Right atrium auricular region (tissue), 2 donors: Measurements from ENCODE around the gene RPTOR. TPM values are rescaled to one million over a fixed set of nuclear protein-coding genes. Genes with fewer than 3 reads are reported as not detected.
A peak's percentile ranks its signal among the peaks of the same experiment; 100 is the strongest.

ENCODE experiments used
- DNase-seq: peaks from one replicate; pipeline ENCODE4 v3.0.0-alpha.2; 2019; ENCODE audit warnings: low spot score
- H3K27ac ChIP-seq, 2 donors: fragments of 200-600 bp; sonication (generic); 1 replicate in 1 of 2; 2 replicates in 1 of 2; pipeline ENCODE4 v1.5.1; 2016 to 2019
- H3K27me3 ChIP-seq, 2 donors: fragments of 200-600 bp; sonication (generic); one replicate each; pipeline versions ENCODE4 v1.5.1 to v1.6.0; 2017 to 2019
- H3K36me3 ChIP-seq: fragments of 200-600 bp; sonication (generic); one replicate; pipeline ENCODE4 v1.5.1; 2016
- H3K4me1 ChIP-seq, 2 donors: fragments of 200-600 bp; sonication (generic); one replicate each; pipeline versions ENCODE4 v1.5.1 to v1.6.0; 2017 to 2019
- H3K4me3 ChIP-seq, 2 donors: fragments of 200-600 bp; sonication (generic); 1 replicate in 1 of 2; 2 replicates in 1 of 2; pipeline ENCODE4 v1.5.1; 2017 to 2019; ENCODE audit warnings: mild to moderate bottlenecking in 1 of 2, moderate library complexity in 1 of 2
- H3K9me3 ChIP-seq, 2 donors: fragments of 200-600 bp; sonication (generic); one replicate each; pipeline ENCODE4 v1.5.1; 2019
- total RNA-seq, 2 donors: library from RNA; depleted of rRNA; stranded (reverse); fragments of >200 nt; gene quantifications; one replicate each; pipeline ENCODE4 v1.1.0, GENCODE V29; 2016
- TF ChIP-seq, protein P1 (sequence below), 2 donors: fragments of 200-600 bp; sonication (generic); IDR thresholded peaks; one replicate each; pipeline ENCODE4 v1.5.1; 2019; ENCODE audit warnings: antibody characterized with exemption in 2 of 2

RPTOR gene
- total RNA-seq, 2 donors from 2014 or later = 19.9 to 22.6 TPM

DNA sequence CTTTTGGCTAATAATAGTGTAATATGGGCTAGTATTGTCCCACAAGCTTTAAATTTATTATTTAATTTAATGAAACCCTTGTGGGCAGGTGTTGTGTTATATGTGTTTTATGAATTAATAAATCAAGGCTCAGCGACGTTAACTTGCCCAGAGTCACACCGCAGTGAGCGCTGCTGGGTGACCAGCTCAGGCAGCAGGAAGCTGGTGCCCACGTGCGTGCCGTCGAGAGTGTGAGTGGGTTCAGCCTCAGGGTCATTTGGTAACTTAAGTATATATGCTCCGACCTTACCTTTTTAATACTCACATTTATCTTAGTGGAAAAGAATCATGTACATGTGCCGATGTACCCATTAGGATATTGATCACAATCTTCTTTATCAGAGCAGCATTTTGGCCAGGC lies 309.6 kb downstream of the RPTOR start:
- Histone ChIP-seq H3K9me3 (no peaks in the 10 kb centered on the region), H3K36me3 (no peaks in the 10 kb centered on the region), H3K27ac (no peak overlapping the region), H3K4me3 (no peak overlapping the region), H3K4me1 (peaks cover 0 to 8% of the 10 kb centered on the region in 2 donors), H3K27me3 (no peaks in the 10 kb centered on the region)
- no peak for DNase-seq
- TF ChIP-seq, protein P1, sequence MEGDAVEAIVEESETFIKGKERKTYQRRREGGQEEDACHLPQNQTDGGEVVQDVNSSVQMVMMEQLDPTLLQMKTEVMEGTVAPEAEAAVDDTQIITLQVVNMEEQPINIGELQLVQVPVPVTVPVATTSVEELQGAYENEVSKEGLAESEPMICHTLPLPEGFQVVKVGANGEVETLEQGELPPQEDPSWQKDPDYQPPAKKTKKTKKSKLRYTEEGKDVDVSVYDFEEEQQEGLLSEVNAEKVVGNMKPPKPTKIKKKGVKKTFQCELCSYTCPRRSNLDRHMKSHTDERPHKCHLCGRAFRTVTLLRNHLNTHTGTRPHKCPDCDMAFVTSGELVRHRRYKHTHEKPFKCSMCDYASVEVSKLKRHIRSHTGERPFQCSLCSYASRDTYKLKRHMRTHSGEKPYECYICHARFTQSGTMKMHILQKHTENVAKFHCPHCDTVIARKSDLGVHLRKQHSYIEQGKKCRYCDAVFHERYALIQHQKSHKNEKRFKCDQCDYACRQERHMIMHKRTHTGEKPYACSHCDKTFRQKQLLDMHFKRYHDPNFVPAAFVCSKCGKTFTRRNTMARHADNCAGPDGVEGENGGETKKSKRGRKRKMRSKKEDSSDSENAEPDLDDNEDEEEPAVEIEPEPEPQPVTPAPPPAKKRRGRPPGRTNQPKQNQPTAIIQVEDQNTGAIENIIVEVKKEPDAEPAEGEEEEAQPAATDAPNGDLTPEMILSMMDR (IDR thresholded peaks at IDR 0.05) = no peak

DNA sequence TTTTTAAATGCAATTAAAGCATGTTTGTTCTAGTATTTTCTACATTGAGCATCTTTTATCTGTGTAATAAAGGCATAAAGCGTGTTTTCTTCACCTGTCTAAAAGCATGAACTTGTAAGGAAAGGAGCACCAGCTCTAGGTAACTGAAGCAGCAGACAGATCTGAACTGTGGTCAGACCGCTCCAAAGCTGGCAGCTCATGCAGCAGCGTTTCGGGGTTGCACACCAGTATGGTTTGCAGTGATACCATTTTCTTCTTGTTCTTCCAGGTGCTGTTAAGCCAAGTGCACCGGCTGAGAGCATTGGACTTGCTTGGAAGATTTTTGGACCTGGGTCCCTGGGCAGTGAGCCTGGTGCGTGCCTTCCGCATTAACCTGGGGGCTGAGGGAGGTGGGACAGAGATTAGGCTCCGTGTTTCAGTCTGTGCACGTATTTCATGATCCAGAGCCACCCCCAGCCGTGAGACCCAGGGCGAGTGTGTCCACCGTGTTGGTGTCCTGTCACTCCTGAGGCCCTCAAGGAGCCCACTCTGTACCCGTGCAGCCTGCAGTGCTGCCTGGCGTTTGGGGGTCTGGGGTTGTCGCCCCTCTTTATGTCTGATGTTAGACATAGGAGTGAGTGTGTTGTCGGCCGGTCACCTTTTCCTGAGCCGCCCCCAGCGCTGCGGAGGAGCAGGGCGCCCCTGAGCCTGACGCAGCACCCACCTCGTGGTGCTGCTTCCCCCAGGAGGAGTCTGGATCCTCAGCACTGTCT lies 310.7 kb downstream of the RPTOR start:
- TF ChIP-seq, protein P1 (IDR thresholded peaks at IDR 0.05) = no peak
- no peaks in the 10 kb centered on the region for H3K36me3 ChIP-seq
- H3K9me3 ChIP-seq = no peaks in the 10 kb centered on the region
- no peak overlapping the region for H3K4me3 ChIP-seq
- DNase-seq = no peak
- H3K27ac ChIP-seq = no peak overlapping the region
- no peaks in the 10 kb centered on the region for H3K27me3 ChIP-seq
- peaks cover 0 to 14% of the 10 kb centered on the region in 2 donors for H3K4me1 ChIP-seq

DNA sequence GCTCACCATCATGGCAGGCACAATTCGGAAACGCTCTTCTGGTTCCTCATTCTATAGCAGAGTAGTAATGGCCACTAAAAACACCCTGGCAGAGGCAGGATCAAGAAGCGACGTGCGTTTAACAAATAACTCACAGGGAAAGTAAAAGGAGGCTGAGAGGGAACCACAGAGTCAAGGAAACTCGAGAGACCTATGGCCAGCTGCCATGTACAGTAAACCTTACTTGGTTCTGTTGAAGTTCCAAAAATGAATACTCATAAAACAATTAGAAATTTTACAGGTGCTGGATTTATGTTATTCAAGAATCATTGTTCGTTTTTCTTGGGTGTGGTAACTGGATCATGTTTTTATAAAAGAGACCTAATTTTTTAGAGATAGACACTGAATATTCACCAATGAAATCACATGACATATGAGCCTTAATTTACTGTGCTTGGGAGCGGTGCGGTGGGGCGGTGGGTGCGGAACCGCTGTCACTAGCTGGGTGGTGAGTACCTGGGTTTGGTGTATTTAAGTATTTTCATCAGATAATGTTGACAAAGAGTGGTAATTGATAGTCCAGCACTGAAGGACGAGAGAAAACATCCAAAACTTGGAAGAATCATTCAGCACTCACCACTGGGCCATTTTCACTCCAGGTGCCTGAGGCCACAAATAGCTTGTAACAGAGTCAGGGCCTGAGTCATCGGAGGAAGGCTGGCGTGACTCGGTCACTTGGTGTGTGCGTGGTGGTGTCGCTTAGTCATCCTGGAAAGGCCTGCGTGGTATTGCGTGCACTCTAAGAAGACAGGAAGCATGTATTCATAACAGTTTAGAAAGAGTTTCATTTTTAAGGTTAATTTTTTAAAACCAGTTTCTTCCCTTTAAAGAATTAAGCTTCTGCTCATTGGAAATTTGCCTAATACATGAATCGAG lies 311.6 kb downstream of the RPTOR start:
- no peaks in the 10 kb centered on the region for H3K36me3 ChIP-seq
- DNase-seq = peak; percentile 73
- H3K27me3 ChIP-seq = no peaks in the 10 kb centered on the region
- no peak overlapping the region for H3K4me3 ChIP-seq
- peaks cover 0 to 14% of the 10 kb centered on the region in 2 donors for H3K4me1 ChIP-seq
- no peak overlapping the region for H3K27ac ChIP-seq
- H3K9me3 ChIP-seq = no peaks in the 10 kb centered on the region
- TF ChIP-seq, protein P1 (IDR thresholded peaks at IDR 0.05) = no peak

DNA sequence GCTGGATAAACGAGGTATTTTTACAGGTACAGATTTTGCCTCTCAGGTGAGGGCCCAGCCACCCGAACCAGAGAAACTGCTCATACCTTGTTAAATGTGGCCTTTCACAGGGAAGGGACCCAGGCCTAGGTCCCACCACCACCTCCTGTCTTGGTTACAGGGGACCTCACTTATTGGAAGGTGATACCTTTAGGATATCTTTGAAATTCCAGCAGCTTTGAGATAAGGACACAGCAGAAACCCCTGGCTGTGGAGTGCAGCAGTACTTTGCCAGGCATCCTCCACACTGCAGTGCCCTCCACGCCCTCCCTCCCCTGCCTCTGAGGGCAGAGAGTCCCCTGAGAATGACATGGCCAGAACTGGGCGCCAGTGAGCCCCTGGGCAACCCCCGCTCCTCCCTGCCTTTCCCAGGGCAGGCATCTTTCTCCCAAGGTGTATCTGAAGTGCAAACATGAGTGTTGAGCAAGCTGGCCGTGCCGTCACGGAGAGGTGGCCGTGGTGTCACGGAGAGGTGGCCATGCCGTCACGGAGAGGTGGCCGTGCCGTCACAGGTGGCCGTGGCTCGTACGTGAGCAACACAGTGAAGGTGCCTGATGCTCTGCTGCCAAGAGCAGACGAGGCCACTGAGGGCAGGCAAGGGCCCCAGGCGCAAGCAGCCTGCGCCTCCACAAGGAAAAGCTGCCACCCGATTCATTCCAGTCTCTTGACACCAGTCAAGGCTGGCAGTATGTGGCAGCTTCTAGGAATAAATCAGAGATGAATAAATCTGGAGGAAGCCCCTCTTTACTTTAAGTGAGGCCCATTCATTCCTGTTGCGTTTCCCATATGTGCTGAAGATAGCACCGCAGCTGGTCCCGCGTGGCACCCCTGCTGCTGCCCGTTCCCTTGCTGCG lies 312.5 kb downstream of the RPTOR start:
- DNase-seq = no peak
- H3K27ac ChIP-seq = no peak overlapping the region
- H3K9me3 ChIP-seq = no peaks in the 10 kb centered on the region
- peaks cover 0 to 14% of the 10 kb centered on the region in 2 donors for H3K4me1 ChIP-seq
- TF ChIP-seq, protein P1 (IDR thresholded peaks at IDR 0.05) = no peak
- no peak overlapping the region for H3K4me3 ChIP-seq
- no peaks in the 10 kb centered on the region for H3K36me3 ChIP-seq
- H3K27me3 ChIP-seq = no peaks in the 10 kb centered on the region

DNA sequence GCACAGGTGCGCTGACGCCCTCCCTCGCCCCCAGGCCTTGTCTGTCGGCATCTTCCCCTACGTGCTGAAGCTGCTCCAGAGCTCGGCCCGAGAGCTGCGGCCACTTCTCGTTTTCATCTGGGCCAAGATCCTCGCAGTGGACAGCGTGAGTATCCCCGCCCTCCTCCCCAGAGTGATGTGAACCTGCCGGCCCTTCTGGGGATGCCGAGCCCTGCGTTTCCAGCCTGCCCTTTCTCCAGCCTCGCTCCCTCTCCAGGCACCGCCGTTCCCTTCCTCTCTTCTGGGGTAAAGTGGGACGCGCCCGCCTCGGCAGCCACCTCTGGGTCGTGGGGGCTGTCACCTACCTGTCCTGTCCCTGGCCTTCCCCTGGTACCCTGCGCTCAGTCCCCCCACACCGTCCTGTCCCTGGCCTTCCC lies 313.1 kb downstream of the RPTOR start:
- DNase-seq = no peak

More for the DNA sequence above, 313.1 kb downstream of the RPTOR start:
- no peak overlapping the region for H3K4me3 ChIP-seq
- H3K27me3 ChIP-seq = no peaks in the 10 kb centered on the region
- H3K9me3 ChIP-seq = no peaks in the 10 kb centered on the region
- no peaks in the 10 kb centered on the region for H3K36me3 ChIP-seq
- TF ChIP-seq, protein P1 (IDR thresholded peaks at IDR 0.05) = no peak
- H3K4me1 ChIP-seq = peaks cover 0 to 14% of the 10 kb centered on the region in 2 donors
- no peak overlapping the region for H3K27ac ChIP-seq
